ENCODE data around the gene PSMA7. TPM values are rescaled to one million over a fixed set of nuclear protein-coding genes. Genes with fewer than 3 reads are reported as not detected.

PSMA7 gene
- total and polyA plus RNA-seq, 2 of the 8 experiments (the other 6 are each of a cell fraction or from before 2014, with no cell fraction given) = 361 to 648 TPM

DNA sequence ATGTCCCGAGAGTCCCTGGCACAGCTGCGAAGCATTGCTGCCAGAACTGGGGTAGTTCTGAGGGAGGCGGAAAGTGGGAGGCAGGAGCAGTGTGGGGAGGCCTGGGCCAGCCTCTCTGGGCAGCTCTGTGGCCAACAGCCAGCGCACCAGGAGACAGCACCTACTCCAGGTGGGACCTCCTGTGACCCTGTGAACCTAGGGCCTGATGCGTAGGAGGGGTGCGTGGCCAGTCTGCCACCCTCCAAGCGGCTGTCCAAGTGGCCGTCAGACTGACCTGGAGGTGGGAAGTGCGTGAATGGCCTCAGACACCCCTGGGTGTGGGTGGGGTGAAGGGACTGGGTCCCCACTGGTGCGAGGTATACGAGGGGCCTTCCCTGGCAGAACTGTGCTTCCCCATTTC, 15.9 kb upstream of the PSMA7 start:
- H3K56ac ChIP-seq (replicated peaks; ENCODE audit: insufficient read length, low read depth, low read length) = no peak overlapping the region
- H3K4me2 ChIP-seq (ENCODE audit: insufficient read depth in 1 of 2, low read depth in 2 of 2, low read length in 2 of 2) = no peak overlapping the region
- H3K9ac ChIP-seq (replicated peaks in 1 of 4; ENCODE audit: extremely low read depth in 1 of 4, low read depth in 3 of 4, low read length in 3 of 4) = no peak overlapping the region
- no peak overlapping the region for H2AK5ac ChIP-seq (ENCODE audit: low read depth, low read length)
- no peak overlapping the region for H2BK20ac ChIP-seq (ENCODE audit: low read length)
- H4K20me1 ChIP-seq (replicated peaks in 1 of 2; ENCODE audit: control insufficient read depth in 1 of 2, insufficient read depth in 2 of 2, low read length in 2 of 2) = peaks cover 22 to 55% of the 10 kb centered on the region in 2 experiments
- H3K14ac ChIP-seq (ENCODE audit: insufficient read length) = no peak overlapping the region
- no peak overlapping the region for H2BK15ac ChIP-seq (ENCODE audit: low read length)
- H3K4ac ChIP-seq (replicated peaks; ENCODE audit: insufficient read length, low read depth, low read length) = no peak overlapping the region
- H4K5ac ChIP-seq (ENCODE audit: insufficient read length, low read depth, low read length) = no peak overlapping the region
- H3K4me3 ChIP-seq (ENCODE audit: extremely low read depth in 1 of 4, insufficient read depth in 2 of 4, low read depth in 3 of 4, low read length in 4 of 4) = no peak overlapping the region
- peaks cover 0 to 16% (median 8%) of the 10 kb centered on the region in 4 experiments; a peak in 6 of 7 replicates for H3K4me1 ChIP-seq (replicated peaks in 1 of 4; ENCODE audit: control insufficient read depth in 3 of 4, insufficient read depth in 4 of 4, low read length in 3 of 4)
- WGBS, 2 experiments (ENCODE audit: extremely low coverage in 1 of 2, insufficient coverage in 1 of 2, insufficient read length in 1 of 2, insufficient replicate concordance in 2 of 2, low coverage in 1 of 2, low lambda C conversion rate in 2 of 2, missing lambda C conversion rate in 1 of 2) = 91% methylated on average over 11 of the region's 11 CpGs; no CpG with 5 or more reads in 1 of the 2 experiments
- no peak overlapping the region for H3K23ac ChIP-seq (ENCODE audit: insufficient read length)
- POLR2A ChIA-PET (ENCODE audit: partially characterized antibody) = interaction anchor here (1.9 kb wide), 1 partner anchor 12 kb away, joined by 5 read pairs; no protein-coding TSS in a partner anchor
- peaks cover 5 to 58% of the 10 kb centered on the region in 2 experiments; a peak in 3 of 4 replicates for H3K79me2 ChIP-seq (ENCODE audit: control insufficient read depth in 1 of 2, insufficient read depth in 2 of 2, low read length in 2 of 2)
- no peak overlapping the region for H3K18ac ChIP-seq (ENCODE audit: extremely low read depth, low read length)
- no peak overlapping the region for H2AFZ ChIP-seq (ENCODE audit: low read length)
- H3K9me3 ChIP-seq (ENCODE audit: insufficient read depth in 2 of 2, low read depth in 1 of 2, low read length in 1 of 2) = no peaks in the 10 kb centered on the region
- H2BK120ac ChIP-seq (replicated peaks; ENCODE audit: low read depth, low read length) = no peak overlapping the region
- FAIRE-seq = no peak
- DNase-seq (ENCODE audit: low read depth in 1 of 2, low spot score in 2 of 2) = no peak
- H3K27ac ChIP-seq (ENCODE audit: low read depth, low read length) = no peak overlapping the region
- H2BK12ac ChIP-seq (ENCODE audit: low read depth, low read length) = no peak overlapping the region
- no peaks in the 10 kb centered on the region for H3K23me2 ChIP-seq (ENCODE audit: low read depth, low read length)
- H3K36me3 ChIP-seq (ENCODE audit: control insufficient read depth in 2 of 4, insufficient read depth in 4 of 4, low read length in 3 of 4) = peaks cover 5 to 25% (median 15%) of the 10 kb centered on the region in 4 experiments
- peaks cover 16% of the 10 kb centered on the region for H3K79me1 ChIP-seq (ENCODE audit: low read depth, low read length)
- H4K8ac ChIP-seq (ENCODE audit: extremely low read depth, insufficient read depth, low read length) = peak overlapping the region; percentile 68
- CTCF ChIA-PET (ENCODE audit: partially characterized antibody) = no interaction called here
- H2BK5ac ChIP-seq (ENCODE audit: low read depth, low read length) = no peak overlapping the region
- no peak for TF ChIP-seq HDAC6 (IDR thresholded peaks at IDR 0.05; ENCODE audit: low read depth, low read length)
- no peak for TF ChIP-seq SIX5 (IDR thresholded peaks at IDR 0.05; ENCODE audit: low read depth, low read length)
- no peak for TF ChIP-seq RXRA (IDR thresholded peaks at IDR 0.05; ENCODE audit: insufficient read depth, low read depth, low read length)
- no peak for TF ChIP-seq ZNF274 (IDR thresholded peaks at IDR 0.05; ENCODE audit: borderline replicate concordance, extremely low read depth, low read length)
- TF ChIP-seq KDM1A (IDR thresholded peaks at IDR 0.05; ENCODE audit: borderline replicate concordance, low read length) = no peak
- no peak for TF ChIP-seq ASH2L (IDR thresholded peaks at IDR 0.05; ENCODE audit: low read length)
- TF ChIP-seq CTBP2 (IDR thresholded peaks at IDR 0.05; ENCODE audit: borderline replicate concordance, insufficient read depth, insufficient read length, low read length) = no peak
- no peak for TF ChIP-seq JUN (IDR thresholded peaks at IDR 0.05; ENCODE audit: low read depth, low read length)
- no peak for TF ChIP-seq TAF7 (optimal IDR thresholded peaks at IDR 0.05; ENCODE audit: borderline replicate concordance, low read depth, low read length)
- no peak for TF ChIP-seq GTF2F1 (IDR thresholded peaks at IDR 0.05; ENCODE audit: borderline replicate concordance, low read depth, low read length)
- TF ChIP-seq EGR1 (IDR thresholded peaks at IDR 0.05; ENCODE audit: borderline replicate concordance, low read depth, low read length) = no peak
- TF ChIP-seq RBBP5 (IDR thresholded peaks at IDR 0.05; ENCODE audit: borderline replicate concordance, low read depth, low read length) = no peak
- no peak for TF ChIP-seq SP1 (IDR thresholded peaks at IDR 0.05; ENCODE audit: low read depth, low read length)
- TF ChIP-seq SP4 (IDR thresholded peaks at IDR 0.05; ENCODE audit: low read length) = no peak
- no peak for TF ChIP-seq POU5F1 (IDR thresholded peaks at IDR 0.05; ENCODE audit: low read depth, low read length)
- TF ChIP-seq CREB1 (IDR thresholded peaks at IDR 0.05) = no peak
- no peak overlapping the region for H4K91ac ChIP-seq (replicated peaks; ENCODE audit: insufficient read length, low read length)
- H3K27me3 ChIP-seq (replicated peaks in 1 of 4; ENCODE audit: control insufficient read depth in 3 of 4, extremely low read depth in 1 of 4, insufficient read depth in 3 of 4, low read length in 3 of 4) = no peaks in the 10 kb centered on the region
